Measurements from ENCODE around the gene BEAN1.

DNA sequence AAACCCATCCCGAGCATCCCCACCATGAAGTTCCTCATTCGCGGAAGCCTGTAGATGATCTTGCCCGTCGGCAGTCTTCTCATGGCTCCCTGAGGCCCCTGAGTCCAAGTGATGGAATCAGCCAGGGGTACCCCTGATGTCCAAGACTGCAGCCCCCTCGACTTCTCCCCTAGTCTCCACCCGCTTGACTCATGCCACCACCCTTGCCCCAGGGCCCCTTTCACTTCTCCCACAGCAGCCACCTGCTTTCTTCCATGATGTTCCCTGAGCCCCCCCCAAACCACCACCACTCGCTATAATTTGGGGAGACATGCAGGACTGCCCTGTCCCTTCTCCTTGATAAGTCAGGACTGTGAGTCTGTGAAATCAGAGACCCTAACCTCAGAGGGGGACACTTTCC, 11.4 kb downstream of the BEAN1 start:
- TF ChIP-seq, protein P1, sequence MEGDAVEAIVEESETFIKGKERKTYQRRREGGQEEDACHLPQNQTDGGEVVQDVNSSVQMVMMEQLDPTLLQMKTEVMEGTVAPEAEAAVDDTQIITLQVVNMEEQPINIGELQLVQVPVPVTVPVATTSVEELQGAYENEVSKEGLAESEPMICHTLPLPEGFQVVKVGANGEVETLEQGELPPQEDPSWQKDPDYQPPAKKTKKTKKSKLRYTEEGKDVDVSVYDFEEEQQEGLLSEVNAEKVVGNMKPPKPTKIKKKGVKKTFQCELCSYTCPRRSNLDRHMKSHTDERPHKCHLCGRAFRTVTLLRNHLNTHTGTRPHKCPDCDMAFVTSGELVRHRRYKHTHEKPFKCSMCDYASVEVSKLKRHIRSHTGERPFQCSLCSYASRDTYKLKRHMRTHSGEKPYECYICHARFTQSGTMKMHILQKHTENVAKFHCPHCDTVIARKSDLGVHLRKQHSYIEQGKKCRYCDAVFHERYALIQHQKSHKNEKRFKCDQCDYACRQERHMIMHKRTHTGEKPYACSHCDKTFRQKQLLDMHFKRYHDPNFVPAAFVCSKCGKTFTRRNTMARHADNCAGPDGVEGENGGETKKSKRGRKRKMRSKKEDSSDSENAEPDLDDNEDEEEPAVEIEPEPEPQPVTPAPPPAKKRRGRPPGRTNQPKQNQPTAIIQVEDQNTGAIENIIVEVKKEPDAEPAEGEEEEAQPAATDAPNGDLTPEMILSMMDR (IDR thresholded peaks at IDR 0.05 in 8 of 11, conservative IDR thresholded peaks at IDR 0.05 in 3 of 11) = no peak
- TF ChIP-seq POLR2A (IDR thresholded peaks at IDR 0.05) = no peak

Measured in spleen (tissue), 7 donors.